NCI-H1092 (cell line): ENCODE data around the gene CENPP.
A peak's percentile ranks its signal among the peaks of the same experiment; 100 is the strongest.

ENCODE experiments used
- DNase-seq: peaks from one replicate; lab custom pipeline; 2025; lab: John Stamatoyannopoulos, UW

CENPP gene

GRCh38 chr9:92660266-92660665 lies 334.5 kb downstream of the CENPP start:
- no peak for DNase-seq

GRCh38 chr9:92661127-92661526 lies 335.4 kb downstream of the CENPP start:
- DNase-seq, result no peak

- DNase-seq, result peak; percentile 56
Measured at GRCh38 chr9:92661743-92662142, 336.0 kb downstream of the CENPP start.

- DNase-seq, result no peak
Measured at GRCh38 chr9:92663126-92663525, 337.4 kb downstream of the CENPP start.

GRCh38 chr9:92663951-92664350 lies 338.2 kb downstream of the CENPP start:
- no peak for DNase-seq

GRCh38 chr9:92664394-92665152 lies 338.8 kb downstream of the CENPP start:
- DNase-seq, result peak; percentile 11

GRCh38 chr9:92665836-92666235 lies 340.1 kb downstream of the CENPP start:
- DNase-seq, result no peak

GRCh38 chr9:92666236-92666635 lies 340.5 kb downstream of the CENPP start:
- DNase-seq, result no peak

- DNase-seq, result no peak
Measured at GRCh38 chr9:92666912-92667532, 341.3 kb downstream of the CENPP start.

GRCh38 chr9:92668746-92669526 lies 343.2 kb downstream of the CENPP start:
- DNase-seq, result no peak

GRCh38 chr9:92669527-92669889 lies 343.8 kb downstream of the CENPP start:
- no peak for DNase-seq
